C1 segment of cervical spinal cord (tissue), 14 donors: ENCODE results near the gene DEFB131B.
"Not testable (repeated sequence)": the region's sequence is repeated elsewhere in the genome, so short reads cannot be mapped to it uniquely, and the experiment has no call there.

Source experiments
- DNase-seq, 14 donors: peaks; one replicate each; lab custom pipeline; 2025; lab: John Stamatoyannopoulos, UW

The DEFB131B gene

GRCh38 chr11:71878059-71878458, at the start of gene DEFB131B:
Gene DEFB131B, plus strand, starts transcription at chr11:71878453. Its CDS starts 0 bp downstream, at chr11:71878453.
- not testable (repeated sequence) for DNase-seq

GRCh38 chr11:71829247-71829646, 49.0 kb upstream of the DEFB131B start:
- DNase-seq, result not testable (repeated sequence)

- DNase-seq, result not testable (repeated sequence)
Observed at GRCh38 chr11:71829686-71830085, 48.6 kb upstream of the DEFB131B start.

- not testable (repeated sequence) for DNase-seq
Observed at GRCh38 chr11:71832811-71833210, 45.4 kb upstream of the DEFB131B start, which contains the start of gene DEFB108B. Gene DEFB108B, plus strand, starts transcription at chr11:71833200. Its CDS starts 0 bp downstream, at chr11:71833200.

- not testable (repeated sequence) for DNase-seq
Observed at GRCh38 chr11:71842720-71843119, 35.5 kb upstream of the DEFB131B start.

- DNase-seq, result not testable (repeated sequence)
Observed at GRCh38 chr11:71843355-71843754, 34.9 kb upstream of the DEFB131B start.

- DNase-seq, result no peak
Observed at GRCh38 chr11:71843858-71844257, 34.4 kb upstream of the DEFB131B start.

- not testable (repeated sequence) for DNase-seq
Observed at GRCh38 chr11:71853895-71854294, 24.4 kb upstream of the DEFB131B start.

GRCh38 chr11:71855880-71856279, 22.4 kb upstream of the DEFB131B start:
- not testable (repeated sequence) for DNase-seq

- DNase-seq, result not testable (repeated sequence)
Observed at GRCh38 chr11:71860835-71861234, 17.4 kb upstream of the DEFB131B start.

- DNase-seq, result not testable (repeated sequence)
Observed at GRCh38 chr11:71863978-71864627, 14.2 kb upstream of the DEFB131B start.

GRCh38 chr11:71867209-71867608, 11.0 kb upstream of the DEFB131B start:
- DNase-seq, result not testable (repeated sequence)

- DNase-seq, result not testable (repeated sequence)
Observed at GRCh38 chr11:71869931-71870330, 8.3 kb upstream of the DEFB131B start.

- not testable (repeated sequence) for DNase-seq
Observed at GRCh38 chr11:71870661-71871060, 7.6 kb upstream of the DEFB131B start.

GRCh38 chr11:71876262-71876661, 2.0 kb upstream of the DEFB131B start:
- DNase-seq, result not testable (repeated sequence)

- DNase-seq, result not testable (repeated sequence)
Observed at GRCh38 chr11:71885806-71886205, 7.6 kb downstream of the DEFB131B start.

GRCh38 chr11:71888335-71889010, 10.2 kb downstream of the DEFB131B start:
- DNase-seq, result not testable (repeated sequence)

GRCh38 chr11:71889181-71889872, 11.1 kb downstream of the DEFB131B start:
- not testable (repeated sequence) for DNase-seq

- DNase-seq, result no peak
Observed at GRCh38 chr11:71895961-71896360, 17.7 kb downstream of the DEFB131B start.

GRCh38 chr11:71901137-71901536, 22.9 kb downstream of the DEFB131B start:
- not testable (repeated sequence) for DNase-seq

- DNase-seq, result no peak
Observed at GRCh38 chr11:71908218-71908617, 30.0 kb downstream of the DEFB131B start.

- DNase-seq, result not testable (repeated sequence)
Observed at GRCh38 chr11:71910775-71911174, 32.5 kb downstream of the DEFB131B start.
